ENCODE data around the gene TNPO2.

The TNPO2 gene

GRCh38 chr19:12676384-12676792, 47.3 kb downstream of the TNPO2 start:
- DNase-seq (ENCODE audit: low spot score) = peak; percentile 80

GRCh38 chr19:12675940-12676339, 47.8 kb downstream of the TNPO2 start:
- DNase-seq (ENCODE audit: low spot score) = no peak

GRCh38 chr19:12675399-12675798, 48.3 kb downstream of the TNPO2 start:
- DNase-seq (ENCODE audit: low spot score) = no peak

- DNase-seq (ENCODE audit: low spot score) = no peak
Measured at GRCh38 chr19:12672744-12673143, 51.0 kb downstream of the TNPO2 start.

GRCh38 chr19:12670159-12670928, 53.4 kb downstream of the TNPO2 start:
- DNase-seq (ENCODE audit: low spot score) = no peak

- peak; percentile 92 for DNase-seq (ENCODE audit: low spot score)
Measured at GRCh38 chr19:12669270-12670158, 54.2 kb downstream of the TNPO2 start.

GRCh38 chr19:12668932-12669269, 54.8 kb downstream of the TNPO2 start:
- peak; percentile 49 for DNase-seq (ENCODE audit: low spot score)

GRCh38 chr19:12668346-12668745, 55.4 kb downstream of the TNPO2 start:
- DNase-seq (ENCODE audit: low spot score) = no peak

GRCh38 chr19:12667731-12668302, 55.9 kb downstream of the TNPO2 start:
- no peak for DNase-seq (ENCODE audit: low spot score)

GRCh38 chr19:12666265-12667048, 57.3 kb downstream of the TNPO2 start, which contains the start of the genes MAN2B1 and WDR83:
MAN2B1 (minus strand) TSS chr19:12666742; CDS start chr19:12666701, 41 bp downstream.
WDR83 (plus strand) TSS chr19:12666807; CDS start chr19:12669791, 2,984 bp downstream.
- peak; percentile 71 for DNase-seq (ENCODE audit: low spot score)

- DNase-seq (ENCODE audit: low spot score) = no peak
Measured at GRCh38 chr19:12665671-12666264, 58.0 kb downstream of the TNPO2 start.

GRCh38 chr19:12665281-12665573, 58.5 kb downstream of the TNPO2 start:
- DNase-seq (ENCODE audit: low spot score) = peak; percentile 68

- no peak for DNase-seq (ENCODE audit: low spot score)
Measured at GRCh38 chr19:12664406-12665280, 59.1 kb downstream of the TNPO2 start.

- peak; percentile 36 for DNase-seq (ENCODE audit: low spot score)
Measured at GRCh38 chr19:12660980-12661379, 62.8 kb downstream of the TNPO2 start.

GRCh38 chr19:12657966-12658365, 65.8 kb downstream of the TNPO2 start:
- no peak for DNase-seq (ENCODE audit: low spot score)

- DNase-seq (ENCODE audit: low spot score) = no peak
Measured at GRCh38 chr19:12656899-12657571, 66.7 kb downstream of the TNPO2 start.

- DNase-seq (ENCODE audit: low spot score) = no peak
Measured at GRCh38 chr19:12655546-12655945, 68.2 kb downstream of the TNPO2 start.

GRCh38 chr19:12652219-12652618, 71.5 kb downstream of the TNPO2 start:
- no peak for DNase-seq (ENCODE audit: low spot score)

- no peak for DNase-seq (ENCODE audit: low spot score)
Measured at GRCh38 chr19:12649941-12650340, 73.8 kb downstream of the TNPO2 start.
